Natural killer cell (primary cell): ENCODE results near the gene EIF4G1. TPM values are rescaled to one million over a fixed set of nuclear protein-coding genes. Genes with fewer than 3 reads are reported as not detected.

ENCODE experiments used
- ATAC-seq, 3 donors: fragments of 150-1000 bp in 2 of 3; fragments of 200-7000 bp in 1 of 3; cut with Tn5 transposase; 1 replicate in 1 of 3; 2 replicates in 2 of 3; pipeline ENCODE4 v1.10.0; 2021; ENCODE audit warnings: mild to moderate bottlenecking in 2 of 3, moderate library complexity in 2 of 3
- DNase-seq, 2 donors: peaks; one replicate each; pipeline versions ENCODE4 v3.0.0 to v3.0.0-alpha.2; 2013 to 2021; ENCODE audit warnings: mixed read lengths in 1 of 2
- H3K27ac ChIP-seq: one replicate; pipeline ENCODE4 v1.5.1; 2013; ENCODE audit warnings: mild to moderate bottlenecking, low read length
- H3K27me3 ChIP-seq: one replicate; pipeline ENCODE4 v1.6.1; 2013; ENCODE audit warnings: low read length; ENCODE audit not compliant: control insufficient read depth, insufficient read depth
- H3K36me3 ChIP-seq: one replicate; pipeline ENCODE4 v1.6.1; 2013; ENCODE audit warnings: low read length; ENCODE audit not compliant: control insufficient read depth, insufficient read depth
- H3K4me1 ChIP-seq: one replicate; pipeline ENCODE4 v1.6.1; 2013; ENCODE audit warnings: low read length; ENCODE audit not compliant: control insufficient read depth, insufficient read depth
- H3K4me3 ChIP-seq: one replicate; pipeline ENCODE4 v1.5.1; 2013; ENCODE audit warnings: low read length
- H3K9me3 ChIP-seq: one replicate; pipeline ENCODE4 v1.6.1; 2013; ENCODE audit warnings: low read length; ENCODE audit not compliant: control insufficient read depth, insufficient read depth
- H3K27ac Mint-ChIP-seq, 2 donors: one replicate each; pipeline ENCODE4 v1.8.0; 2022; ENCODE audit warnings: mild to moderate bottlenecking in 2 of 2, mixed read lengths in 2 of 2, moderate library complexity in 1 of 2
- H3K27me3 Mint-ChIP-seq, 2 donors: one replicate each; pipeline ENCODE4 v1.8.0; 2022; ENCODE audit warnings: low read depth in 2 of 2, mixed read lengths in 2 of 2
- H3K36me3 Mint-ChIP-seq: one replicate; pipeline ENCODE4 v1.8.0; 2022; ENCODE audit warnings: mixed read lengths
- H3K4me1 Mint-ChIP-seq, 2 donors: one replicate each; pipeline ENCODE4 v1.8.0; 2022; ENCODE audit warnings: mixed read lengths in 2 of 2
- H3K4me3 Mint-ChIP-seq: one replicate; pipeline ENCODE4 v1.8.0; 2022; ENCODE audit warnings: mild to moderate bottlenecking, moderate library complexity, mixed read lengths
- H3K9me3 Mint-ChIP-seq, 2 donors: one replicate each; pipeline ENCODE4 v1.8.0; 2022; ENCODE audit warnings: mixed read lengths in 2 of 2
- WGBS: methylation state at CpG from one replicate; pipeline ENCODE4 v1.1.7; 2013; ENCODE audit warnings: missing lambda C conversion rate; ENCODE audit not compliant: insufficient coverage; 5-methylcytosine and 5-hydroxymethylcytosine counted together
- intact Hi-C: fragments of 100-400 bp; cut with micrococcal nuclease; formaldehyde crosslinking; loops from one replicate; pipeline ENCODE4 v1.14.2; 2022
- total RNA-seq, 4 donors: library from RNA; stranded (reverse); fragments of 120-200 nt in 1 of 4; gene quantifications; one replicate each; pipeline versions ENCODE4 v1.2.3 to v1.2.4, GENCODE V29; 2013 to 2022
- TF ChIP-seq, protein P1 (sequence below): fragments of 200-600 bp; IDR thresholded peaks from one replicate; pipeline ENCODE4 v1.8.0; 2022; ENCODE audit warnings: antibody characterized with exemption

EIF4G1 gene
- total RNA-seq, 3 donors from 2014 or later (not counting 1 experiment from before 2014, with no cell fraction given) = 220 to 235 (median 227) TPM

DNA sequence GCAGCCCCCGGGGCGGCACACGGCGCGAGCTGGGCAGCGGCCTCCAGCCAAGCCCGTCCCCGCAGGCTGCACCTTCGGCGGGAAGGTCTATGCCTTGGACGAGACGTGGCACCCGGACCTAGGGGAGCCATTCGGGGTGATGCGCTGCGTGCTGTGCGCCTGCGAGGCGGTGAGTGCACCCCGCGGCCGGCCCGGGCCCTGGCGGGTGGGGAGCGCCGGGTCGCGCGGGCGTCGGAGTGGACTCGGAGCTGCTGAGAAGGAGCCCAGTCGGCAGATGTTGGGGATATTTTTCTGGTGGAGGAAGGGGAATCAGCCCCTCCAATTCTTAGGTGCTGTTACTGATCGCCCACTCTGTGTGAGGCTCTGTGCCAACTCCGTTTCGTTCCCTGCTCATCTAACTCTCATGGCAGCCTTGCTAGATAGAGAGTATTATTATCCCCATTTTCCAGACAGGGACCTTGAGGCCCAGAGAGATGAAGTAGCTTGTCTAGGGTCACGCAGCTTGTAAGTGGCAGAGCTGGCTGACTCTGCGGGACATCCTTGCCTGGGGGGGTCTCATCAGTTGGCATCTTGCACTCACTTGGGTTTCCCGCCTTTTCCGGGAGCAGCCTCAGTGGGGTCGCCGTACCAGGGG lies 66.3 kb downstream of the EIF4G1 start:
- no peaks in the 10 kb centered on the region for H3K9me3 ChIP-seq
- no peaks in the 10 kb centered on the region for H3K36me3 ChIP-seq
- peaks cover 0 to 20% of the 10 kb centered on the region in 2 donors for H3K4me1 Mint-ChIP-seq
- H3K4me3 Mint-ChIP-seq = peak overlapping the region; percentile 71
- H3K27ac ChIP-seq = no peak overlapping the region
- no peak overlapping the region for H3K4me3 ChIP-seq
- H3K27me3 ChIP-seq = peaks cover 23% of the 10 kb centered on the region
- intact Hi-C loops = no loop called here
- peaks cover 37 to 68% of the 10 kb centered on the region in 2 donors for H3K27me3 Mint-ChIP-seq
- H3K27ac Mint-ChIP-seq = no peak overlapping the region
- ATAC-seq = peak in 2 of 3 donors; percentile 60 to 71
- no peaks in the 10 kb centered on the region for H3K9me3 Mint-ChIP-seq
- peak in 1 of 2 donors; percentile 41 for DNase-seq
- TF ChIP-seq, protein P1, sequence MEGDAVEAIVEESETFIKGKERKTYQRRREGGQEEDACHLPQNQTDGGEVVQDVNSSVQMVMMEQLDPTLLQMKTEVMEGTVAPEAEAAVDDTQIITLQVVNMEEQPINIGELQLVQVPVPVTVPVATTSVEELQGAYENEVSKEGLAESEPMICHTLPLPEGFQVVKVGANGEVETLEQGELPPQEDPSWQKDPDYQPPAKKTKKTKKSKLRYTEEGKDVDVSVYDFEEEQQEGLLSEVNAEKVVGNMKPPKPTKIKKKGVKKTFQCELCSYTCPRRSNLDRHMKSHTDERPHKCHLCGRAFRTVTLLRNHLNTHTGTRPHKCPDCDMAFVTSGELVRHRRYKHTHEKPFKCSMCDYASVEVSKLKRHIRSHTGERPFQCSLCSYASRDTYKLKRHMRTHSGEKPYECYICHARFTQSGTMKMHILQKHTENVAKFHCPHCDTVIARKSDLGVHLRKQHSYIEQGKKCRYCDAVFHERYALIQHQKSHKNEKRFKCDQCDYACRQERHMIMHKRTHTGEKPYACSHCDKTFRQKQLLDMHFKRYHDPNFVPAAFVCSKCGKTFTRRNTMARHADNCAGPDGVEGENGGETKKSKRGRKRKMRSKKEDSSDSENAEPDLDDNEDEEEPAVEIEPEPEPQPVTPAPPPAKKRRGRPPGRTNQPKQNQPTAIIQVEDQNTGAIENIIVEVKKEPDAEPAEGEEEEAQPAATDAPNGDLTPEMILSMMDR = no peak
- no peaks in the 10 kb centered on the region for H3K36me3 Mint-ChIP-seq
- peaks cover 14% of the 10 kb centered on the region for H3K4me1 ChIP-seq
- 4% methylated on average over 40 of the region's 42 CpGs for WGBS

DNA sequence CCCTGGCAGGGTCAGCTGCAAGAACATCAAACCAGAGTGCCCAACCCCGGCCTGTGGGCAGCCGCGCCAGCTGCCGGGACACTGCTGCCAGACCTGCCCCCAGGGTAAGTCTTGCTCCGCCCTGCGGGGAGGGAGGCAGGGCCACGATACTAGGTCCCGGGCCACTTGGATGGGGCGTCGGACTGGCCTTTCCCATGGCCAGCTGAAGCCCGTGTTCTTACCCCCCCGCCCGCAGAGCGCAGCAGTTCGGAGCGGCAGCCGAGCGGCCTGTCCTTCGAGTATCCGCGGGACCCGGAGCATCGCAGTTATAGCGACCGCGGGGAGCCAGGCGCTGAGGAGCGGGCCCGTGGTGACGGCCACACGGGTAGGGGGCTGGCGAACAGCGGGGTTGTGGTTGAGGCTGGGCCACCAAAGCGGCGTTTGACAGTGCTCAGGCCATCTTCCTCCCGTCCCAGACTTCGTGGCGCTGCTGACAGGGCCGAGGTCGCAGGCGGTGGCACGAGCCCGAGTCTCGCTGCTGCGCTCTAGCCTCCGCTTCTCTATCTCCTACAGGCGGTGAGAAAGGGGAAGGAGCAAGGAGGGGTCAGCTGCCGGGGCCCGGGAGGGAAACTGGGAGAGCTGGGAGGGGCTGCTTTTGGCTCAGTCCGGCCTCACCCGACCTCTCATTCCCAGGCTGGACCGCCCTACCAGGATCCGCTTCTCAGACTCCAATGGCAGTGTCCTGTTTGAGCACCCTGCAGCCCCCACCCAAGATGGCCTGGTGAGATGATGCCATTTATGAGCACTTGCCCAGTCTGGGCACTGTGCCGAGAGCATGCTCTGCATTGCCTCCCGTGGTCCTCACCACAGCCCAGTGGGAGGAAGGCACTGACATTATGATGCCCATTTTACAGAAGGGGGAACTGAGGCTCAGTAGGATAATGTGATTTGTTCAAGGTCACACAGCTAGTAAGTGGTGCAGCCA lies 67.1 kb downstream of the EIF4G1 start:
- Histone ChIP-seq H3K27me3 (peaks cover 23% of the 10 kb centered on the region), H3K4me3 (no peak overlapping the region), H3K4me1 (peaks cover 14% of the 10 kb centered on the region), H3K36me3 (no peaks in the 10 kb centered on the region), H3K9me3 (no peaks in the 10 kb centered on the region), H3K27ac (no peak overlapping the region)
- DNase-seq (peak in 1 of 2 donors; percentile 22), ATAC-seq (peak in 2 of 3 donors; percentile 24)
- Mint-ChIP-seq H3K27me3 (peaks cover 29 to 62% of the 10 kb centered on the region in 2 donors), H3K4me3 (peak overlapping the region; percentile 71), H3K9me3 (no peaks in the 10 kb centered on the region), H3K36me3 (no peaks in the 10 kb centered on the region), H3K4me1 (peaks cover 0 to 20% of the 10 kb centered on the region in 2 donors), H3K27ac (no peak overlapping the region)
- TF ChIP-seq, protein P1 = no peak
- 6% methylated on average over 55 of the region's 55 CpGs for WGBS
- intact Hi-C loops = no loop called here

GRCh38 chr3:184382326-184383032 lies 68.1 kb downstream of the EIF4G1 start:
- TF ChIP-seq, protein P1 = no peak
- WGBS = 89% methylated on average over 10 of the region's 16 CpGs
- Mint-ChIP-seq H3K27ac (no peak overlapping the region), H3K36me3 (no peaks in the 10 kb centered on the region), H3K4me1 (peaks cover 0 to 20% of the 10 kb centered on the region in 2 donors), H3K9me3 (no peaks in the 10 kb centered on the region), H3K27me3 (peaks cover 20 to 58% of the 10 kb centered on the region in 2 donors), H3K4me3 (no peak overlapping the region)
- ATAC-seq (no peak), DNase-seq (no peak)
- peaks cover 14% of the 10 kb centered on the region for H3K4me1 ChIP-seq
- no peak overlapping the region for H3K4me3 ChIP-seq
- peaks cover 23% of the 10 kb centered on the region for H3K27me3 ChIP-seq
- H3K27ac ChIP-seq = no peak overlapping the region
- intact Hi-C loops = no loop called here
- no peaks in the 10 kb centered on the region for H3K36me3 ChIP-seq
- no peaks in the 10 kb centered on the region for H3K9me3 ChIP-seq
